ENCODE results near the gene LHX6.

The LHX6 gene

DNA sequence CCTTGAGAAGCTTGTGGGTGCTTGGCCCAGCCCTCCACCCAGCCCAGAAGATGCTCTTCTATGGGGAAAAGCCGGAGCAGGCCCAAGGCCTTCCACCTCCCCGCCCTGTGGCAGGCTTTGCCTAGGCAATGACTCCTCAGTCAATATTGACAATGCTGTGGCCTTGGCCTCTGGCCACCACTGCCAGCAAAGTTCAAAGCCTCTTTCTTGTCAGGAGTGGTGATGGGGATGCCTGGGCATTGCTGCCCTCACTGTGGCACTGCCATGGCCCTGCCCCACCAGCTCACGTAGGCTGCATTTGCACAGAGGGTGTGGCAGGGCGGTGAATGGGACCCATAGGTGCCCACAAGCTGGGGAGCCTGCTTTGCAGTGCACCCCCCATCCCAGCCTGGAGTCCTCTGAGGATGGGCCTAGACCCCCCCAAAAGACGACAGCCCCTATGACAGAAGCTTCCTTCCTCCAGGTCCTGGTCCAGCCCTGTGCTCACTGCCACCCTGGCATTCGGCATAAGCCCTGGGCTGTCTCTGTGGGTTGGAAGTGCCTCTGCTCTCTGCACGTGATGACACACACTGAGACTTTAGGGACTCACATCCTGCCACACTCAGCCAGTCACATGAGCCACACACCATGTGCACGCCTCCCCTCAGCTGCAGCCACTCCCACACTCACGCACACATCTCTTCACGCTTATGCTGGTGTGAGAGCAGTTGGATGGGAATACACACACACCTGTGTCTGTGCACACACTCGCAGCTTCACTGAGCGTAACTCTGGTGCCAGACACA lies 38.0 kb downstream of the LHX6 start:
- DNase-seq: no peak

DNA sequence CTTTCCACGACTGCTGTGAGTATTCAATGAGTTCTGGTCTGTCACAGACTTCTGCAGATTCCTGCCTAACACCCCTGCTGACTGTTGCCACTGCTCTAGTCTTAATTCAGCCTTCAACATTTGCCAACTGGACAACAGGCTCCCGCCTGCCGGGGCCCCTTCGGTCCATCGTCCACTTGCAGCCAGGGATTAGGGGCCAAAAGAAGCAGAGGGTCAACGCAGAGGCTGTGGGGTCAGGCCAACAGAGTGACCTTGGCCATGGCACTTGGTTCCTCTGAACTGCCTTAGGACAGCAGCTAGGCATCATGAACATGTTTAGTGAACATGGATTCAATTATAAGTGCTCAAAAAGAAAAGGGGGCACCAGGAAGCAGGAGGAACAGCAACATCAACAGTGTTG lies 40.4 kb downstream of the LHX6 start:
- DNase-seq: no peak

DNA sequence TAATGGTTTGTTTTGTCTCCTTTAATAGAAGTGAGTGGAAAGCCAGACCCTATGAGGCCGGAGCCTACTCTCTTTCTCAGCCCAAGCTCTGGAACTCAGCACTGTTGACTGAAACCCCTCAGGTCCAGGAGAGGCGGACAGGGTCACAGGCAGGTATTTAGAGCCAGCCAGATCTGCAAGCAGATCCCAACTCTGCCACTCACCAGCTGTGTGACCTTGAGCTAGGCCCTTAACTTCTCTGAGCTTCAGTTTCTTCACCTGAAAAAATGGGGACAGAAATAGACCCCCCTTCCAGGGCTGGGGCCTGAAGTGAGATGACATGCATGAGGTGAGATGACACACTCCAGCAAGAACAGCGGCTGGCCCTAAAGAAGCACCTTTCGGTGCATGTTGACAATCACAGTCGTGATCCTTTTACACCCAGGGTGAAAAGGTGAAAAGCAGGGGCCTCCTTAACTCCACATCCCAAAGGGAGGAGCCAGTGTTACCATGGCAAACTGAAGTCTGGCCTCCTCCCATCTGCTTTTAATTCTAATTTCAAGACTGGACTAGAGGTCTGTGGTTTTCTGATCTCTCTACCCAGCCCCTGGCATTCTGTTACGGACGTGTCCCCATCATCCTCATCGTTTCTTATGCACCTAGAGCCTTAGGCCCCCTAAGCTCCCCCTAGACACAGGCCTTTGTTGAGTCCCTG lies 41.8 kb downstream of the LHX6 start:
- DNase-seq: no peak

DNA sequence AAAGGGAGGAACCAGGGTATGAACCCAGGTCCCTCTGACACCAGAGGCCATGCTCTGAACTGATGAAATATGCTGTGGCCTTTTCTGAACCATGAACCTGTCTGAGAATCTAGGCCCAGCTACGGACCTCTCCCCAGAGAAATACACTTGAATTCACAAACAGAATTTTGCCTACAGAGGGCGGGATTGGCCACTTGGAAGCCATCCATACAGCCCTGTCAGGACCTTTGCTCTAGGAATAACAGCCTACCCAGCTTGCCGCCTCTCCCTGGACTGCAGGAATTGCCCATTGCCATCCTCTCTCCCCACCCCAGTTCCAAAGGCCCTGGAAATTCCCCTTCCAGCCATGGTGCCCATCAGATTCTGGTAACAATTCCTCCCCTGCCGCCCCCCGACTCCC lies 42.5 kb downstream of the LHX6 start:
- no peak for DNase-seq

DNA sequence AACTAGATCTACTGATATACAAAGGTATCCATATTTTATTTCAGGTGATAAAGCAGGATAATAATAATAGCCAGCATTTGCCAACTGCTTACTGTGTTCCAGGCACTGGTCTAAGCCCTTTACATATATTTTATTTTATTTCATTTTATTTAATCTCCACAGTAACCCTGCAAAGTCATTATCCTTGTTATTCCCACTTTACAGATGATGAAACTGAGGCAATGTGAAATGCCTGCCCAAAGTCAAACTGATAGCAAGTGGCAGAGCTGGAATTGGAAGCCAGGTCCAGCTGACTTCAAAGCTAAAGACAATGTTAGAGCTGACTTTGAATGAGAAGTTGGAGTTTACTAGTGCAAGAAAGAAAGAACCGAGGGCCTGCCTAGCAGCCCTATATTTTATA lies 44.2 kb downstream of the LHX6 start:
- no peak for DNase-seq

DNA sequence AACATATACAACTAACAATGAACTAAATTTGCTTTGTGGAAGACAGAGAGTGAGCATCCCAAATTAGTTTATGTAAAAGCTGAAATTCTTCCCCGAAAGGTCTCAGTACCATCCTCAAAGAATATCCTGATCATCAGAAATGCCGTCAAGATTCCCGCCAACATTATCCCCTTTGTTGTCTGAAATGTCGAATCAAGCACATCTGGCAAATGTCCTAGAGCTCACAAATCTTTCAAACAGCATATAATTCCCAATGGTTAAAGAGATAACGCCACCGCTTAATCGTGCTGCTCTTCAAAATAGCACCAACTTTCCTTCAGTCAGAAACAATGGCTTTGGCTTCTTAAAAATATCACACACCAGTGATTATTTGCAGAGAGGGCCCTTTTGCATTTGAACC lies 45.3 kb downstream of the LHX6 start:
- DNase-seq: no peak

DNA sequence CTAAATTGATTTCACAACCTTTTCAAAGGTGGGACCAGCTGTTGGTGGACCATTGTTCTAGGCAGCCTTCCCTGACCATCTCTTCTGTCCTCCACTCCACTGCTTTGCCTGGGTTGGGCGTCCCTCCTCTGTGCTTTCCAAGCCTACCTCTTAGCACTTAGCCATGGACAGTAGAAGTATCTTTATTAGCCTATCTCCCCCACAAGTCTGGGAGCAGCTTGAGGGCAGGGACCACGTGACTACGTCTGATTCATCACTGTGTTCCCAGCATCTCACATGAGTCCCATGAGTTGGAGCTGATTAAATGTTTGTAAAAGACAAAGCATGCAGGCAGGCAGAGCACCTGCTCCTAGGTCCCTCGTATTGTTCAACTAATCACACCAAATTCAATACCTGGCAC lies 48.1 kb downstream of the LHX6 start:
- no peak for DNase-seq

DNA sequence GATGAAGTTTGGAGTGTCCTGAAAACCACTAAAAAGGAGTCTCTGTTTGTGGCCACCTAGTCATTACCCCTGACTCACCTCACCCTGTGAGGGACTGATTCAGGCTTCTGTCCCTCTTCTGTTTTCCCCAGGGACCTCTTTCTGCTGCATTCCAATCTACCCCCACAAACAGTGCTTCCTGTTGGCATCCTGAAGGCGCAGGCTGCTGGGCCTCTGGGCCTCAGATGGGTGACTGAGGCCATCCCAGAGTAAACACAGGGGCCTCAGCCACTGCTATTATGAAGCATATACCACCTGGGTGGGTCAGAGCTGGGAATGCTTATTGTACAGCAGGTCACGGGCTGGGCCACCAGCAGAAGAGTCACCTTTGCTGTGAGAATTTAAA lies 49.1 kb downstream of the LHX6 start:
- no peak for DNase-seq

DNA sequence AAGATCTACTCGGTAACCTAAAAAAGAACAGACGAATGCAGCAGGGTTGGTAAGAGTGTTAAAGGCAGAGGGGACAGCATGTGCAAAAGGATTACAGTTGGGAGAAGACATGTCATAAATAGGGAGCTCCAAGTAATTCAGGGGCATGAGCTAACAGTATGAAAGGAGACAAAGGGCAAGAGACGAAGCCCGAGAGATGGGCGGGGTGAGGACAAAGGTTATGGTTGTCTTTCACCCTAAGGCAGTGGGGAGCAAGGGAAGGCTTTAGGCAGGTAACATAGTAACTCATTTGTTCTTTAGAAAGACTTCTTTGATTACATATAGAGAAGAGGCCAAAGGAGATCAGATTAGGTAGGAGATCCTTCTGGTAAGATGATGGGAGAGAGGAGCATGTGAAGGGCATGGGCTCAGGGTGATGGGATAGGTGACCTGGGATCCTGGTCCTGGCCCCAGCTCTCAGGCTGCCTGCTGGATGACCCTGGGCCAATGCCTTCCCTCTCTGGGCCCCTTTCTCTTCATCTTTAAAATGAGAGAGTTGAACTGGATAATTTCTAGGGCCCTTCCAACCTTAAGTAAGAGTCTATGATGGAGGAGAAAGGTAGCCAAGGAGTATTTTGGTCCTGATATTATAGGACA lies 49.6 kb downstream of the LHX6 start:
- DNase-seq: no peak

DNA sequence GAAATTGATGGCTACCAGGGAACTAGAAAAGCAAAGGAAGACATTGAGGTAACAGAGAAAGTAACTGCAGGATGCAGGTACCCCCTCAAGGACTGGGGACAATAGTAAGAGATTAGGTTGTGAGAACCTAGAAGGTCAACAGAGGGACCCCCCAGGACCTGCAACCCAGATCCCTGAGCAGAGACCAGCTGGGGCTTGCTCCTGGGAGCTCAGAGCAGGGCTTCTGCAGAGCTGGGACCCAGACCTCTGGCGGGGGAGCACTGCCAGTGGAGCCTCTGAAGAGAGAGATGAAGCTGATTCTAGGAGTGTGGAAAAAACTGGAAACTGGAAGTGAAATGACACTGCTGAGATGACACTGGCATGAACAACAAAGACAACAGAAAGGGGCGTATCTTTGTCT lies 51.8 kb downstream of the LHX6 start:
- no peak for DNase-seq

DNA sequence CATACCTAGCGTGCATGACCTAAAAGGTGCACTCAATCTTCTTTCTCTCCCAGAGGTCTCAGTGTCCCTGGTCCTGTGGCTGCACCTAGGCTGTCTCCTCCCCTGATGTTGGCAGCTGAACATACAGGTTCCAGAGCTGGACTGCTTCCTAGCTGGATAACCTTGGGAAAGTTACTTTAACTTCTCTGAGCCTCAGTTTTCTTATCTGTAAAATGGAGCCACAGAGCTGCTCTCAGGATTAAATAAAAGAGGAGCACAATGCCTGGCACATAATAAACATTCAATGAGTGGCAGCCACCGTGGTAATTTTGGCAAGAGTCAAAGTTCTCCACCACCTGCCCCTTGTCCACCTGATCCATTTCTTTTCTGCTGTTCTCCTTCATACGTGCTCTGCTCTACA lies 55.1 kb downstream of the LHX6 start:
- no peak for DNase-seq

DNA sequence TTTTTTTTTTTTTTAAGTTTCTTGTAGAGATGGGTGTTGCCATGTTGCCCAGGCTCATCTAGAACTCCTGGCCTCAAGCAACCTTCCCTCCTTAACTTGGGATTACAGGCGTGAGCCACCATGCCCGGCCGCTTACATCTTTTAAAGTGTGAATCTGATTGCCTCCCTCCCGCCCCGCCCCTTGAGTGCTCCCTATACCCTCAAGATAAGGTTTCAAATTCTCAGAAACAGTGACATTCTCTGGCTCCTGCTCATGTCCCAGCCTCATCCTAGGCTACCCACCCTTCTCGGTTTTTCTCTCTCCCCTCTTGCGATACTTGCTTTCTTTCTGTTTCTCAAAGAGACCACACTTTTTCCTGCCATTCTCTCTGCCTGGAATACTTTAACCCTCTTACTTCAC lies 56.6 kb downstream of the LHX6 start:
- DNase-seq: no peak

DNA sequence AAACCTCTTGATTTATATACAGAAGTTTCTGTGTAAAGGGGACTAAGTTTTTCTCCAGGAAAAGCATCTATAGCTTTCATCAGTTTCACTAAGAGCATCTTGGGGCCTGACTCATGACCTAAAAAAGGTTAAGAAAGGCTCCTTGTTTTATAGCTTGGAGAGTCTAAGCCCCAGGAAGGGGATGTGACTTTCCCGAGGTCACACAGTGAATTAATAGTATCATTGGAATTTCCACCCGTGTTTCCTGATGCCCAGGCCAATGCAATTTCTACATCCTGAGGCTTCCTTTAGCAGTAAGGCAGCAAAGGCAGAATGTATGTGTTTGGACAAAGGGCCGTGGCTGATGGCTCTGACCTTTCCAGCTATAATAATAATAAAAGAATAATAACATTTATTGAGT lies 60.4 kb downstream of the LHX6 start:
- no peak for DNase-seq

DNA sequence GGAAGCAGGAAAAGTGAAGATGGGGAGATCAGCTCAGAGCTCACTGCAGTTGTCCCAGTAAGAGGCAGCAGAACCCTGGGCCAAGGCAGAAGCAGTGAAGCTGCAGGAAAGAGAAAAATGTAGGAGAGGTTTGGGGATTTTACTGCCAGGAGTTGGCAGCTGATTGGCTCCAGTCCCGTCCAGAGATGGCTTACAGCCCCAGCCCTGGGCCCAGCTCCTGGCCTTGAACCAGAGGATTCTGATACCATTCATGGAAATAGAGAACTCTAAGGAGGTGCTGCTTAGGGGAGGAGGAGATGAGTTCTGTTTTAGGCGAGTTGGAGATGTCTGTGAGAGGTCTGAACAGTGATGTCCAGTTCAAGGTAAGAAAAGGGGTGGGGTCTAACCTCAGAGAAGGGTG lies 64.5 kb downstream of the LHX6 start:
- no peak for DNase-seq

DNA sequence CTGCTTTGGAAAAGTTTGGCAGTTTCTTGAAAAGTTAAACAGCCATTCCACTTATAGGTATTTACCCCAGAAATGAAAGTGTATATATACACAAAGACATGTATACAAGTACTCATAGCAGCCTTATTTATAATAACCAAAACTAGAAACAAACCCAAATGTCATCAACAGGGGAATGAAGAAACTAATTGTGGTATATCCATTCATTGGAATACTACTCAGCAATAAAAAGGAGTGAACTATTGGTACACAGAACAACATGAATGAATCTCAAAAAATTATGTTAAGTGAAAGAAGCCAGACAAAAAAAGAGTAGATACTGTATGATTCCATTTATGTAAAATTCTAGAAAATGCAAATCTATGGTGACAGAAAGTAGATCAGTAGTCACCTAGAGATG lies 66.3 kb downstream of the LHX6 start:
- no peak for DNase-seq

DNA sequence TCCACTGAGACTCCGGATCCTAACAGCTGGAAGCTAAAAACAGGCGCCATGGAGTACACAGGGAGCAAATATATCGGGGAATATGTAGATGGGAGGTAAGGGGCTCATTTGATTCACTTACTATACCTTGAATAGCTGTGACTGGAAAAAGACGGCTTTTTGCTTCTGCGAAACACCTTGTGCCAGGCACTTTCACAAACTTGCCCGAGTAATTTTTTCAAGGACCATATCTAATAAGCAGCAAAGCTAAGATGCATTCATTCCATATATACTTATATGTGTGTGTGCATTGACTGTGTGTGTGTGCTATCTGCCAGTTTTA lies 68.9 kb downstream of the LHX6 start:
- DNase-seq: no peak

DNA sequence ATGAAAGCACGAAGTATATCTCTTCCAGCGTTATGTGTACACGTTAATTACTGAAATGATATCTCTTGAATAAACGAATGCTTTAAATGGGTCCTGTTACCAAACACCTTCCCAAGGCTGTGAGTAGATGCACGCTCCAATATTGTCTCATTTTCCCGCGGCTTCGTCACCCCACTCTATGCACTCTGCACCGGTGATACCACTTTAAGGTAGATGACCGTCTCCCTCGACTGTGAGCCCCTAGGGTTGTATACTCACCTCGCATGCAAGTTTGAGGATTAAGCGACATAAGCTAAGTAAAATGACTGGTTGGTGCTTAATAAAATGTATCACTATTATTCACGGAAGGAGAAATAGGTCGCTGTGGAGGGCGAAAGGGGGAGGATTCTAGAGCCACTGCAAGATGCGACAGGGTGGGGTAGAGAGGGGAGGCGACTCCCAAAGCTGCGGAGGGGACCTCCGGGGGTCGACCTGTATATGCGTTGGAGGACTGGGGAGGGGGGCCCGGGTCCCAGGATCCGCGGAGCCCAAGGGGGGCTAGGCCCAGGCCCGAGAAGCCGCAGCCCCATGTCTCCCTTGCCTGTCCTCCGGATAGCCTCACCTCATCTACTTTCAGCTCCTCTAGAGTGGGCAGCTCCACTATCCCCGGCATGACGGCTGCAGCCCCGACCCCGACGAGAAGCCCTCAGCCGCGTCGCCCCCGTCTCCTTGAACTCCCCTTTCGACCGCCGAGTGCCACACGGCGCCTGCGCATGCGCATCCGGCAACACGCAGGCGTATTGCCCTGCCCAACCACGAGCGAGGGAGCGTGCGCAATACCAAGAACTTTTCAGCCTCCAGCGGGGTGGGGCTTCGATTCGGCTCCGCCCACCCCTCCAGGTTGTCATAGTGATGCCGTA lies 69.5 kb downstream of the LHX6 start, which contains the start of the genes MORN5 and NDUFA8:
Gene MORN5, plus strand, starts transcription at position 883 of the 899 bp plus-strand sequence. CDS start 65 bp downstream, outside the sequence.
Gene NDUFA8, minus strand, starts transcription at position 754 of the 899 bp plus-strand sequence. Its CDS starts 102 bp downstream, at position 652.
- DNase-seq: peak; percentile 95

DNA sequence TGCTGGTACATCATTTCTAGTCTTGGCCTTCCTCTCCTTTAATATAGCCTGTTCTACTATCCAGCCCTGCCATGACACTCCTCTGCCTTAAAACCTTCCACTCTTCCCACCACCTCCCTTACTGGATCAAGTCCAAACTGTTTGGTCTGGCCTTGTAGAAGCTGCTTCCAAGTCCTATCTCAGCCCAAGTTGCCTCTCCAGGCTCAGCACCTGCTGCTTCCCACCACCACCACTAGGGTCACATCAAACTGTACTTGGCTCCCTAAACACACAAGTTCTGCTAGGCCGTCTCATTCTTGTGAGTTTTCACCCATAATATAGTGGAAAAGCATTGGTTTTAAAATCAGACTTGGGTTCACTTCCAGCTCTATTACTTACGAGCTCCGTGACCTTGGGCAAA lies 70.6 kb downstream of the LHX6 start:
- no peak for DNase-seq

DNA sequence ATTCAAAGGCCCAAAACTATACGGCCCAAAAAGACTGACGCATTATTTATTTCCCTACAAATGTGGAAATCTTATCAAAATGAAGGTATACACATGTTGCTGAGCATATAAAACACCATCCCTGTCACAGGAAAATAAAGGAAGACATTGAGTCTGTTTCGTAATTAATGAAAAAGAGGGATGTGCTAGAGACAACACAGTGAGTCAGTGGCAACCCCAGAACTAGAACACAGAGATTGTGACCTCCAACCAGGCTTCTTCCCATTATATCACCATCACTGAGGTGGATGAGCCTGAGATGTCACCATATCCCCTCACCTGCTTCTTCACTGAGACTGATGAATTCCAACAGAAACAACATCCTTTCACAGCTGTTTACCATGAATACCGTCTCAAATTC lies 73.0 kb downstream of the LHX6 start:
- no peak for DNase-seq

All from central memory CD4-positive, alpha-beta T cell (primary cell).